Inflammatory macrophage treated with lipopolysaccharide for 4 hours (primary cell): ENCODE measurements around the gene CDKL2.

ENCODE experiments used
- DNase-seq: peaks from one replicate; pipeline ENCODE4 v3.0.0-alpha.2; 2020

CDKL2 gene

GRCh38 chr4:75637827-75638226 is 7.5 kb upstream of the CDKL2 start:
- DNase-seq = no peak

- no peak for DNase-seq
Measured at GRCh38 chr4:75637176-75637575, 6.8 kb upstream of the CDKL2 start.

DNA sequence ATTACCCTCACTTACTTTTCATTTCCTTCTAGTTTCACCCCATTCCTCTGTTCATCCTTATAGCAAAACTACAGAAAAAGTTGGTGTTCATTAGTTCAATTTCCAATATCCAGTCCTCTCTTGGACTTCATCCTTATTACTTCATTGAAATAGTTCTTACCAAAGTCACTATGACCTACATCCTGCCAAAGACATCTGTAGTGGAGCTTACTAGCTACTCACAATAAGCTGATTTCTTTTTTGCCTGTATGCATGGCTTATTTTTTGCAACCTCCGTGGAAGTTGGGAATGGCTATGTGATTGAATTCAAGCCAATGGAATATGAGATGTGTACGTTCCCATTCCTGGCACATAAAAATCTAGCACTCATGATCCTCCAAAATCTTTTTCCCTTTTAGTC is 4.6 kb upstream of the CDKL2 start:
- no peak for DNase-seq

- no peak for DNase-seq
Measured at GRCh38 chr4:75634281-75634680, 4.0 kb upstream of the CDKL2 start.

GRCh38 chr4:75633846-75634245 is 3.5 kb upstream of the CDKL2 start:
- peak; percentile 77 for DNase-seq

DNA sequence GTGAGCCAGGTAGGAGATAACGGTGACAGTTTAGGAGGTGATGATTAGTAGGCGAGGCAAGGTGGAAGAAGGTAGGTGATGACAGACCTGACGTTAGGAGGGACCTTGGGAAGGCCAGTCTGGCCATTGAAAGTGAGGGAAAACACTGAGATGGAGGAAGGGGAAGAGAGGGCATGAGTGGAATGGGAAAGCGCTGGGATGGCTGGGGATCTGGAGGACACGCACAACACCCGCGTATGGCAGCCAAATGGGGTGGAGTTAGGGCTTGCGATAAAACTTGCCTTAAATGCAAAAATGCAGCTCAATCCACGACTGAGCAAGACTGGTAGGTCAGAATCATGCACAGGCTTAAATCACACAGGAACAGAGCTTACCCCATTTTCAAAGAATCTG is 605 bp upstream of the CDKL2 start:
- DNase-seq = no peak

- DNase-seq = no peak
Measured at GRCh38 chr4:75629239-75629638, 1.1 kb downstream of the CDKL2 start.

DNA sequence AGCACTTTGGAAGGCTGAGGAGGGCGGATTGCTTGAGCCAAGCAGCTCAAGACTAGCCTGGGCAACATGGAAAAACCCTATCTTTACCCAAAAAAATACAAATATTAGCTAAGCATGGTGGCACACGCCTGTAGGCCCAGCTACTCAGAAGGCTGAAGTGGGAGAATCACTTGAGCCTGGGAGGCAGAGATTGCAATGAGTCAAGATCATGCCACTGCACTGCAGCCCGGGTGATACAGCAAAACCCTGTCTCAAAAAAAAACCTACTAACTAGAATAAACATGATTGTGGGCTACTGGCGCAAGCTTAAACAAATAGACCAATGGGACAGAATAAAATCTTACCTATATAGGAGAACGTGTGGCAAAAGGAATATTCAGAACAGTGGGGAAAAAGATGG is 7.3 kb downstream of the CDKL2 start:
- DNase-seq = peak; percentile 29

DNA sequence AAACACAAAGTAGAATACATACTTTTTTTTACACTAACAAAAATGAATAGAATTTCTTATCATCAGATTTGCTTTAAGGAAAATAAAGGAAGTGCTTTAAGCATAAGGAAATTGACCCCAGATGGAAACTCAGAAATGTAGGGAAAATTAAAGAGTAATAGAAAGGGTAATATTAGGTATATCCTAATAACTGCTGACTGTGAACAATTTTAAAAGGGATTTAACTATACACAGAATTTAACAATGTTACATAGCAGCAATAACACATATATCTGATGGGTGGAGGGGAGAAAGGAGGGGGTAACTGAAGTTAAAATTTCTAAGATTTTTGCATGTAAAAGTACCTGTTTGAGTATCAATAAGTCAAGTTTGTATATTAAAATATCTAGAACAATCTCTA is 8.6 kb downstream of the CDKL2 start:
- DNase-seq = no peak

DNA sequence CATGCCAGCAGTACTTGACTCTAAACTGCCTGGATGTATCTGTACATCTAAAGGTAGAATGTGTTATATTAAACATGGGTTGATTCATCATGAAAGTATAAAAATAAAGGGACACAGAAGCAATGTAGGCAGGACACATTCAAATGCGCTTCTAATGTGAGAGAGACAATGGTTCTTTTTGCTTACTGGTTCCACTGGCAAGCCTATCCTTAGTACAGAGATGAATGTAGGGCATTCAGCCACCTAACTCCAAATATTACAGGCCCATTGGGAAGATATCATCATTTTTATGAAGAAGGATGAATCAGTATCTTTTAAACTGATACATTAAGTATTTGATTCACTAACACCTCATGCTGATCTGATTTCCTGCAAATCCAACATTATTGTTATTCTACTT is 18.0 kb downstream of the CDKL2 start:
- DNase-seq = no peak

GRCh38 chr4:75605928-75606327 is 24.4 kb downstream of the CDKL2 start:
- no peak for DNase-seq

DNA sequence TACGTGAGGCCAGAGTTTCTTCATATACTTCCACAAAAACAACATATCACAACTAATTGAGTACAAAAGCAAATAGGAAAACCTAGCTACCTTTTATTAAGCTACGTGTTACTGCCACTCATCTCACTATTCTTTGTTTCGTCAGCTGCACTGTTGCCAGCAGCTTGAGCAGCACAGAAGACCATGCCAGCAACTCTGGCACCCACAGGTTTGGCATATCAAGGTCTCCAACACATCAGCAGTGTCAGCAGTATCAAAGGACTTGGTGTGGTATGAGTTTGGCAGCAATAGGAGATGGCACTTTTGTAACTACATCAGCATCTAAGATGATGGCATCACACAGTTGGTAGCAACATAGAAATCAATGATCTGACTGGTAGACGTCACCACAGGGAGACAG is 30.7 kb downstream of the CDKL2 start:
- DNase-seq = no peak

GRCh38 chr4:75598390-75598789 is 31.9 kb downstream of the CDKL2 start:
- DNase-seq = peak; percentile 12

DNA sequence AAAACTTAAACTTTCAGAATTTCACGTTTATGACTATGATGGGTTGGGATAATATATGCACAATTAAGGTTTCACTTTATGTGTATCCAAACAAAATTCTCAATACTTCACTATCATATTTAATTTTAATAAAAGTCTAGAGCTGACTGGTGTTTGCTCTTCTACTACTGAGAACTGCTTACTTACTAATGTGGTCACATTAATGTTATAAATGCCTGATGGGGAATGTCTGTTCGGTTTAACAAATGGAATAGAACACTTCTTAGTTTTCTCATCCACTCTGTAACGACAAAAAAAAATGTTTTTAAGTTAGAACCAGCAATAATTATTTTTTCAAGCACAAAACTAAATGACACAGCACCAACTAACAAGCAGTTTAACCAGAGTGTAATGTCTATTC is 34.3 kb downstream of the CDKL2 start:
- no peak for DNase-seq

DNA sequence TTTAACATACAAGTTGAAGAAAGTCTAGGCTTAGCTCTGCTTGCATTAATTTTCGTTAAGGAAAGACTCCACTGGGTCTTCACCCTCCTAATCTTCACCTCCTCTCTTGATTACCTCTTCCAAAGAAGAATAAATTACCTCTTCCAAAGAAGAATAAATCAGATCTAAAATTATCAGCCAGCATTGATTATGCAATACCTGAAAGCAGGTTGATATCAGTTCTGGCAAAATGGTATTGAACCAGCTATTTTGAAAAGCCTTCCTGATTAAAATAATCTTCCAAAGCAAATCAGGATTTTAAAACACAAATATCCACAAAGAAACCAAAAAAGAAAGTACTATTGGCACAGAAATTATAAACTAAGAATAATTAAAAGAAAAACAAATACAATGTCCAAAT is 36.9 kb downstream of the CDKL2 start:
- no peak for DNase-seq

GRCh38 chr4:75584067-75584466 is 46.3 kb downstream of the CDKL2 start:
- DNase-seq = no peak

DNA sequence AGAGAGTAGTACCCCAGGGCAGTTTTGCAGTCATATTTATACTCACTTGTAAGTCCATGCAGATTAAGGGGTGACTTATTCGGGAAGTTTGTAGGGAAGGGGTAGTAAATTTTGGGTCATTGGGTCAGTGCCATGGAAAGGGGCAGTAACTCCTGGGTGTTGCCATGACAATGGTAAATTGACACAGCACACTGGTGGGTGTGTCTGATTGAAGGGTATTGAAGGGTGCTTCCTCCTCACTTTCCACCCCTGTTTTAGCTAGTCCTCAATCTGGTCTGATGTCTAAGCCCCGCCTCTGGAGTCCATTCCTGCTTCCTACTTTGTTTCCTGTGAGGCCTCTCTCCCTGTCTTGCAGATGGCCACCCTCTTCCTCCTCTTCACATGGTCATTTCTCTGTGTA is 62.6 kb downstream of the CDKL2 start:
- DNase-seq = no peak

DNA sequence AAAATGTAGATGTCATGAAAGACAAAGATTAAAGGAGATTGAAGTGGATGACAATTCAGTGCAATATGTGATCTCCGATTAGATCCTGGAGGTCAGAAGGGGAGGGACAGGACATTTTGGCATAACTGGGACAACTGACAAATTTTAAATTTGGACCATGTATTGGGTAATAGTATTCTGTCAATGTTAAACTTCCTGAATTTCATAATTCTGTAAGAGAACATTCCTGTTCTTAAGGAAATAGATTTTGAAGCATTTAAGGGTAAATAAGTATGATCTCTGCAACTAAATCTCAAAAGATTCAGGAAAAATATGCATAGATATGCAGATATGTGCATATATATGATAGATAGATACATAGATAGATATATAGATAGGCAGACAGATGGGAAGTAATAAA is 63.4 kb downstream of the CDKL2 start:
- peak; percentile 28 for DNase-seq

DNA sequence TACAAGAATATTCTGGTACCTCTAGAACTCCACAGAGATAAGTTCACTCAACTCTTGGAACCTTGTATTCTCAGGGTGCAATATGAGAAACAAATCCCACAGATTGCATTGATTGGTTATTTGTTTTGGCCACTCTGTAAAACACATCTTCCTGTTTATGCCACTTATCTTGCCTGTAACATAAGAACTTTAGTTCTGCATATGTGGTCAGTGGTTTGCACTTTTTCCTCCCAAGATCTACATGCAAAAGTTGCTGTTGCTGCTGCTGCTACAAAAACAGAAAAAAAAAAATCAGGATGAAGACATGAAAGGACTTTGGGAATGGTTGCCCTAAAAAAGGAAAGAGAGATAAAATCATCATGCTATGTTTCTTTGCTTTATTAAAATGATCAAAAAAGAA is 64.8 kb downstream of the CDKL2 start:
- no peak for DNase-seq

GRCh38 chr4:75564023-75564422 is 66.3 kb downstream of the CDKL2 start:
- no peak for DNase-seq

DNA sequence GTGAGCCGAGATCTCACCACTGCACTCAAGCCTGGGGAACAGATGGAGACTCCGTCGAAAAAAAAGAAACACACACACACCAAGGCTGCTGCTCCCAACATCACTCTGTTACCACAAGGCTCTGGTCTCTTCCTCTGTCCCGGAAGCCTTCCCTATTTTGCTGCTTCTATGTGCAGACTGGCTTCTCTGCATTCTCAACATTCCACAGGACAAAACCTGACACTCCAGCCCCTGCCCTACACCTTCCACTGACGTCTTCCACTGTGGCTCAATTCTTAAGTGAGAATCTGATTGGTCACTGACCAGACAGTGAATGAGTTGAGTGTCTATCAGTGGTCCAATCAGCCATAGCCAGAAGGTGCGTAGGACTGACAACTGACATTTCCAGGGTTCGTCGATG is 68.5 kb downstream of the CDKL2 start:
- DNase-seq = no peak

DNA sequence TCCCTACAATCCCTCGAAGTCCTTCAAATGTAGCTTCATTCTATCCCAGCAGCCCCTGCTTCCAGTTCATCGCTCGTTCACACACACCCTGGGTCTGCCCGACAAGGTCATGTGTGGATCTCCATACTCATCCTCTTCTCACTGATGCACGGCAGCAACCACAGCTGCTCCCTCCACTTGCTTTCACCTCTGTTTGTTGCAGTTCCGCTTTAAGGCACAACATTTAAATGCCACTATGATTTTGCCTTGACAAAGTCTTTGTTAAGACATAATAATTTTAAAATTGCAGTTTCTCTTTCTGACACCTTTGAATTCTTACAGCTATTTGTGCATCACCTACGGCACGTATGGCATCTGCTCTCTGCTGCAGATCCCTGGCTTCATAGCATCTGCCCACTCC is 72.6 kb downstream of the CDKL2 start:
- DNase-seq = no peak

DNA sequence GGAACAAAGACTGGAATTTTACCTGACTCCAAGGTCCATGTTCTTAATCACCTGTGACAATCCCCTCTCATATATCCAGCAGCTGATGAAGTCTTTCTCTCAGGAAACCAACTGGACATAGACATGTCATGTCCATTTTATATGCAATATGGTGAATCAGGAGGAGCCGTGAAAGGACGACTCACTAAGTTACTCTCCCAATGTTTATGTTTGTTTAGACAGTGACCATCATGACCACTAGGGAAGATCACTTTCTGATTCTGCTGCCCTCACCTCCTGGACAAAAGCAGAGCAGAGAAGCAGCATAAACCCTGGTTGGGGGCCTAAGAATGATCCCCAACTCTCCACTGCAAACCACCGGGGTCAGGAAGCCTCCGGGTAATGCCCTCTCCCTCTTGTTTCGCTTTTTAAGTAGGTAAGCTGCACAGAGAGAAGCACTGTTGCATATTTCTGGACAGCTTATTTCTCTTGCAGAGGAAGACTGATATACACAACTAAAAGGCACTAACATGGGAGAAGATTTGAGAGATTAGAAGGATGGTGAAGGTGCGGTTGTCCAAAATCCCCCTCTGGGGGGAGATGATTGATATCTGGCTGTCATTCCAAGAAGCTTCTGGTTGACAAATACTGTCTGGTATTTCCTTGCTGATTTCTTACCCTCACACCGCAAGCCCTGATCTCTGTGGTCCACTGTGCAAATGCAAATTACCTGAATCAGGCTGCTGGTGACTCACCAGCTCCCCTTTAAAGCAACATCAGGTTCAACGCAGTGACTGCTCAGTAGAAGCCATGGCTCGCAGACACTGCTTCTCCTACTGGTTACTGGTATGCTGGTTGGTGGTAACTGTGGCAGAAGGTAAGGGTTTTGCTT is 74.8 kb downstream of the CDKL2 start, which contains the start of gene ODAPH:
TSS of gene ODAPH (plus strand) at position 773 of the 871 bp plus-strand sequence. CDS start at position 790, 17 bp downstream.
- no peak for DNase-seq

GRCh38 chr4:75552452-75552851 is 77.9 kb downstream of the CDKL2 start:
- no peak for DNase-seq

- DNase-seq = no peak
Measured at GRCh38 chr4:75549019-75549418, 81.3 kb downstream of the CDKL2 start.
